HEK293T (cell line): ENCODE results near the gene IGF2BP3.

Source experiments
- ARNT ChIP-seq: fragments of 450-650 bp; IDR thresholded peaks from 2 replicates; pipeline ENCODE4 v1.6.1; 2017; ENCODE audit warnings: mild to moderate bottlenecking
- BHLHE40 ChIP-seq: fragments of 450-650 bp; IDR thresholded peaks from 2 replicates; pipeline ENCODE4 v1.6.1; 2016; ENCODE audit warnings: mild to moderate bottlenecking, moderate library complexity, borderline replicate concordance
- CTBP1 ChIP-seq: fragments of 450-650 bp; IDR thresholded peaks from 2 replicates; pipeline ENCODE4 v1.6.1; 2016; ENCODE audit warnings: borderline replicate concordance
- ELF4 ChIP-seq: fragments of 450-650 bp; IDR thresholded peaks from 2 replicates; pipeline ENCODE4 v1.6.1; 2017; ENCODE audit warnings: antibody characterized with exemption
- HDGF ChIP-seq: fragments of 450-650 bp; IDR thresholded peaks from 2 replicates; pipeline ENCODE4 v1.6.1; 2017; ENCODE audit warnings: antibody characterized with exemption, borderline replicate concordance
- NFRKB ChIP-seq: fragments of 450-650 bp; IDR thresholded peaks from 2 replicates; pipeline ENCODE4 v1.6.1; 2016; ENCODE audit warnings: mild to moderate bottlenecking, moderate library complexity
- PKNOX1 ChIP-seq: fragments of 450-650 bp; IDR thresholded peaks from 2 replicates; pipeline ENCODE4 v1.6.1; 2016
- SUZ12 ChIP-seq: fragments of 450-650 bp; IDR thresholded peaks from 2 replicates; pipeline ENCODE4 v1.6.1; 2016; ENCODE audit warnings: mild to moderate bottlenecking

GRCh38 chr7:23430893-23431259 lies 39.4 kb downstream of the IGF2BP3 start:
- TF ChIP-seq BHLHE40 (no peak), HDGF (no peak), ARNT (no peak), SUZ12 (no peak), ELF4 (no peak), NFRKB (no peak), CTBP1 (no peak), PKNOX1 (no peak)
